CD4-positive, alpha-beta T cell treated with Interleukin-1 beta for 1 hour (primary cell): ENCODE measurements around the gene ZNF888.
A peak's percentile ranks its signal among the peaks of the same experiment; 100 is the strongest.
"Not testable (repeated sequence)": the region's sequence is repeated elsewhere in the genome, so short reads cannot be mapped to it uniquely, and the experiment has no call there.

Experiments used
- DNase-seq, 2 donors: peaks; one replicate each; pipeline ENCODE4 v3.0.0-alpha.2; 2020 to 2022

ZNF888 gene

DNA sequence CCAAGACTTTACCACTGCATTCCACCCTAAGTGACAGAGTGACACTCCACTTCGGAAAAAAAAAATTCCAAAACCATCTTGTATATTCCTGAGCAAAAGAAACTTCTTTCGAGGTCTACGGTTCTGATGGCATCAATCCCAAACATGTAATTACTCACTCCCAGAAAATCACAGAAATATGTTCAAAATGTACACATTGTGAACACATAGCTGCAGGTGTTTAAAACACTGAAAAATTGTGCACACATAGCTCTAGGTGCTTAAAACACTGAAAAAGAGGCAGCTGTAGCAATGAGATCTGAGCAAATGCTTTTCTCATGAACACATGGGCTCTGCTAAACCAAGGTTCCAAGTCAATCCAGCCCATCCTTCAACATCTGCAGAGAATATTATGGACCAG lies 51.8 kb downstream of the ZNF888 start:
- DNase-seq = no peak

GRCh38 chr19:52868031-52868430 lies 55.2 kb downstream of the ZNF888 start:
- not testable (repeated sequence) for DNase-seq

DNA sequence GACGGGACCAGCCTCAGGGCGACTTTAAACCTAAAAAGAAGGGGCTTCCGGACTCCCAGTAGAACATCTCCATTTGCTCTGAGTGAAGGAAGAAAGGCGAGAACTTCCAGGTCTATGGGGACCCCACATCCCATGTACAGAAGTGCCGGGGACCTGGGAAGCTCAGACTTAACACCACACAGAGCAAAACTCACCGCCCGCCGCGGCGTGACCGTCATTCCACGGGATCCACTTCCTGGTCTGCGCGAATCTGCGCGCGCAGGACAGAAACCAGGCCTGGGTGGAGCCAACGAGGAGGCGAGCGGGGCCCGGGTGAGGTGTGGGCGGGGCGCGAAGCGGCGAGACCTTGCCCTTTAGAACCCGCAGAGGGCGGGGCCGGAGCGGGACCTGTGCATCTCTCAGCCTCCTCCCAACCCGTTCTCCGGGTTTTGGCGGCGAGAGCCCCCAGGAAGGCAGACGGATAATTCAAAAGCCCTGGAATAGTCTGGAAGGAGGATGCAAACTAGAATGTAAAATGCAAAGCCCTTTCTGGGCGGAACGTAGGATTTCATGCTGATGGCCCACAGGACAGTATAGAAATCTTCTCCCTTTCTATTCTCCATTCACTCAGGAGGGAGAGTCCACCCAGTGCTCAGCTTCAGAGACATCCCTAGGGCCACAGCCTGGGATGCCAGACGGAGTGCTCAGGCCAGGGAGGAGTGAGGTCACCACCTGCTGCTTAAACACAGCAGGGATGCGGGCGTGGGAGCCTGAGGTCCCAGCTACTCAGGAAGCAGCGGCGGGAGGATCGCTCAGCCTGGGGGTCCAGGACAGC lies 65.6 kb downstream of the ZNF888 start, which contains the start of gene ZNF468:
Gene ZNF468, minus strand, starts transcription at position 242 of the 814 bp plus-strand sequence. CDS start 3,347 bp downstream, outside the sequence.
- DNase-seq = peak; percentile 76 to 81

DNA sequence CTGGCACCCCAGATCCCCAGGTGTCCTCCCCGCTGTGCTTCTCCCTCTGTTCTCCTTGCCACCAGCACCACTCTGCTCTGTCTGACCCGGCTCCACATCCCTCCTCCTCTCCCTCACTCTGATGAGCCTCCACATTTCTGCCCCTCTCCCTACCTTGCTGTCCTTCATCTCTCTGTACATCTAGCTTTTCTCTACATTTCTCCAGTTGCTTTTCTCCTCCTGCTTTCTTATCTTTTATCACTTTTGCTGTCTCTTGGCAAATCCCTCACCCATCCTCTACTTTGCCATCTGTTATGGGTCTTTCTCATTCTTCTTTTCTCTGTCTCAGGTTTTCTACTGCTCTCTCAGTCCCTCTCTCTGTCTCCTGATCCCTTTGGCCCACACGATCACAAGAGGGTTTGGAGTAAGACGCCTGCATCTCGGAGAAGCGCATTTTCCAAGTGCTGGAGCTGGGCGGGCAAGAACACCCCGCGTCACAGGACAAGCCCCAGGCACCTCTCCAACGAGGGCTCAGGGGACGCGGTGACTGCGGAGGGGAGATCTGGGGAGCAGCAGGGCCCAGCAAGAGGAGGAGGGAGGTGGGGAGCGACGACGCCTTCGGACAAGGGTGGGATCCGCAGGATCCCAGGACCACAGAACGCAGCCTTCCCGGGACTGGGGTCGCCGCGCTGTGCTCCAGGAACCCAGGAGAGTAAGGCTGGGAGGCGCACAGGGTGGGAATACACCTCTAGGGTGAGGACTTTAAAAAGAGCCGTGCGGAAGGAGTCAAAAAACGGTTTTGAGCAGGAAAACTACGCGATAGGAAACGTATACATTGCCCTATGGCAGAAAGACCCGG lies 66.5 kb downstream of the ZNF888 start:
- not testable (repeated sequence) for DNase-seq
